ENCODE measurements around the gene JAM2. TPM values are rescaled to one million over a fixed set of nuclear protein-coding genes. Genes with fewer than 3 reads are reported as not detected.
A peak's percentile ranks its signal among the peaks of the same experiment; 100 is the strongest.

JAM2 gene
- total RNA-seq, 1 donor from 2014 or later, result 6.1 TPM

GRCh38 chr21:25734654-25734903, 95.5 kb downstream of the JAM2 start:
- no peak for TF ChIP-seq CTCF (IDR thresholded peaks at IDR 0.05)
- no peak for DNase-seq (ENCODE audit: extremely low spot score, unreplicated experiment)
- Mint-ChIP-seq H3K36me3 (ENCODE audit: unreplicated experiment) (peaks cover 3% of the 10 kb centered on the region), H3K4me1 (ENCODE audit: unreplicated experiment) (peaks cover 28% of the 10 kb centered on the region), H3K27ac (ENCODE audit: unreplicated experiment) (peak overlapping the region; percentile 100), H3K27me3 (ENCODE audit: unreplicated experiment) (no peaks in the 10 kb centered on the region), H3K4me3 (ENCODE audit: unreplicated experiment) (peak overlapping the region; percentile 99), H3K9me3 (ENCODE audit: unreplicated experiment) (no peaks in the 10 kb centered on the region)

- H3K27ac Mint-ChIP-seq (ENCODE audit: unreplicated experiment), result peak within 1 kb of the TSS; percentile 100
- H3K4me1 Mint-ChIP-seq (ENCODE audit: unreplicated experiment), result peaks cover 28% of the 10 kb centered on the region
Measured at GRCh38 chr21:25734904-25735645, 96.0 kb downstream of the JAM2 start, which contains the start of the genes ATP5PF and GABPA. Gene ATP5PF, minus strand, starts transcription at chr21:25734904. Its CDS starts 5,110 bp downstream, at chr21:25729794. Gene GABPA, plus strand, starts transcription at chr21:25734972. Its CDS starts 6,627 bp downstream, at chr21:25741599.

GRCh38 chr21:25735646-25736597, 96.9 kb downstream of the JAM2 start:
- peak; percentile 94 for DNase-seq (ENCODE audit: extremely low spot score, unreplicated experiment)
- Mint-ChIP-seq H3K36me3 (ENCODE audit: unreplicated experiment) (peaks cover 2% of the 10 kb centered on the region), H3K27ac (ENCODE audit: unreplicated experiment) (peak overlapping the region; percentile 100), H3K4me3 (ENCODE audit: unreplicated experiment) (peak overlapping the region; percentile 99), H3K4me1 (ENCODE audit: unreplicated experiment) (peaks cover 28% of the 10 kb centered on the region), H3K9me3 (ENCODE audit: unreplicated experiment) (no peaks in the 10 kb centered on the region), H3K27me3 (ENCODE audit: unreplicated experiment) (no peaks in the 10 kb centered on the region)
- TF ChIP-seq CTCF (IDR thresholded peaks at IDR 0.05), result no peak

More at GRCh38 chr21:25734904-25735645, 96.0 kb downstream of the JAM2 start, which contains the start of the genes ATP5PF and GABPA:
- Mint-ChIP-seq H3K9me3 (ENCODE audit: unreplicated experiment) (no peaks in the 10 kb centered on the region), H3K27me3 (ENCODE audit: unreplicated experiment) (no peaks in the 10 kb centered on the region), H3K4me3 (ENCODE audit: unreplicated experiment) (peak within 1 kb of the TSS; percentile 99), H3K36me3 (ENCODE audit: unreplicated experiment) (peaks cover 3% of the 10 kb centered on the region)
- DNase-seq (ENCODE audit: extremely low spot score, unreplicated experiment), result peak; percentile 99
- no peak for TF ChIP-seq CTCF (IDR thresholded peaks at IDR 0.05)

GRCh38 chr21:25737421-25737820, 98.4 kb downstream of the JAM2 start:
- H3K9me3 Mint-ChIP-seq (ENCODE audit: unreplicated experiment), result no peaks in the 10 kb centered on the region
- H3K4me1 Mint-ChIP-seq (ENCODE audit: unreplicated experiment), result peaks cover 28% of the 10 kb centered on the region
- no peak for TF ChIP-seq CTCF (IDR thresholded peaks at IDR 0.05)
- no peak overlapping the region for H3K4me3 Mint-ChIP-seq (ENCODE audit: unreplicated experiment)
- H3K27ac Mint-ChIP-seq (ENCODE audit: unreplicated experiment), result peak overlapping the region; percentile 94
- DNase-seq (ENCODE audit: extremely low spot score, unreplicated experiment), result no peak
- H3K36me3 Mint-ChIP-seq (ENCODE audit: unreplicated experiment), result peaks cover 10% of the 10 kb centered on the region
- no peaks in the 10 kb centered on the region for H3K27me3 Mint-ChIP-seq (ENCODE audit: unreplicated experiment)

GRCh38 chr21:25742900-25743299, 103.8 kb downstream of the JAM2 start:
- Mint-ChIP-seq H3K36me3 (ENCODE audit: unreplicated experiment) (peaks cover 17% of the 10 kb centered on the region), H3K4me3 (ENCODE audit: unreplicated experiment) (no peak overlapping the region), H3K27me3 (ENCODE audit: unreplicated experiment) (no peaks in the 10 kb centered on the region), H3K27ac (ENCODE audit: unreplicated experiment) (no peak overlapping the region), H3K4me1 (ENCODE audit: unreplicated experiment) (no peaks in the 10 kb centered on the region), H3K9me3 (ENCODE audit: unreplicated experiment) (no peaks in the 10 kb centered on the region)
- no peak for TF ChIP-seq CTCF (IDR thresholded peaks at IDR 0.05)
- no peak for DNase-seq (ENCODE audit: extremely low spot score, unreplicated experiment)
